HL-60 (cell line): ENCODE results near the gene LRRC8D.

Experiments used
- POLR2AphosphoS5 ChIP-seq: IDR thresholded peaks from 2 replicates; pipeline ENCODE4 v1.6.1; 2012; ENCODE audit warnings: low read depth
- TF ChIP-seq, protein P1 (sequence below): IDR thresholded peaks from one replicate; pipeline ENCODE4 v1.5.1; 2011; ENCODE audit warnings: low read length, control low read depth, inconsistent platforms; ENCODE audit not compliant: insufficient read depth
- TF ChIP-seq, protein P2 (sequence below): IDR thresholded peaks from 2 replicates; pipeline ENCODE4 v1.6.1; 2012; ENCODE audit warnings: low read depth; ENCODE audit not compliant: insufficient replicate concordance

DNA sequence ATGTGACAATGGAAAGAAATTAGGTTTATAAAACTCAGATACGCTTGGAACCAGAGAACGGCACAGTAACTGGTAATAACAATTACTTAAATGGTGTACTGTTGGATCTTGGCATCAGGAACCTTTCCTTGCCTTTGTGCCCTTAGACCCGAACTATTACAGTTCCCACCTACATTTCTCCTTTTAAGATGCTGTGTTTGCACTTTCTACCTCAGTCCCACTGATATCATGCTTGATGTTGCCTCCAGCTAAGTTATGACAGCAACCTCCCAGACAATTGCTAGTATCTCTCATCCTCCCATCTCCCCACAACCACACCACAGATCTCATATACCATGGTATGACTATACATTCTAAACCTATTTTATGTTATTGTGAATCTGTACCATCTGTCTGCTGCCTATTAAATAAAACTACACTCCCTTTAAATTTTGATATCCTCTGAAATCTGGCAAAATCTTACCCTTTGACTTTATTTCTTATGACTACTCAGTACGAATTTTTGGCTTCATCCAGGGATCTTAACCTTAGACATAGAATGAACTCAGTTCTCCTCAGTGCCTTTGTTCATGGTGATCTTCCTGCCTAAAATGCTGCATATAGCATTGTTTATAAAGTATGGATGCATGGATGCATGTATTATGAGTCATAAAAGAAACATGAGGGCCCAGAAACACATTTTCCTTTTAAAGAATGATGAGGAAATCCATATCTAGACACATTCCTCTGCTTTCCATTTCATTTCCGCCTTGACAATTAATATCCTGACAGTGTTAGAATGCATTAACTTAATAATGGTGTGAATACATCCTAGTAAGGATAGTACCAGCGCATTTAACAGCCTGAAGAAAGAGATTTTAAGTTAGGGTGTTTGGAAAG lies 64.1 kb downstream of the LRRC8D start:
- TF ChIP-seq, protein P1, sequence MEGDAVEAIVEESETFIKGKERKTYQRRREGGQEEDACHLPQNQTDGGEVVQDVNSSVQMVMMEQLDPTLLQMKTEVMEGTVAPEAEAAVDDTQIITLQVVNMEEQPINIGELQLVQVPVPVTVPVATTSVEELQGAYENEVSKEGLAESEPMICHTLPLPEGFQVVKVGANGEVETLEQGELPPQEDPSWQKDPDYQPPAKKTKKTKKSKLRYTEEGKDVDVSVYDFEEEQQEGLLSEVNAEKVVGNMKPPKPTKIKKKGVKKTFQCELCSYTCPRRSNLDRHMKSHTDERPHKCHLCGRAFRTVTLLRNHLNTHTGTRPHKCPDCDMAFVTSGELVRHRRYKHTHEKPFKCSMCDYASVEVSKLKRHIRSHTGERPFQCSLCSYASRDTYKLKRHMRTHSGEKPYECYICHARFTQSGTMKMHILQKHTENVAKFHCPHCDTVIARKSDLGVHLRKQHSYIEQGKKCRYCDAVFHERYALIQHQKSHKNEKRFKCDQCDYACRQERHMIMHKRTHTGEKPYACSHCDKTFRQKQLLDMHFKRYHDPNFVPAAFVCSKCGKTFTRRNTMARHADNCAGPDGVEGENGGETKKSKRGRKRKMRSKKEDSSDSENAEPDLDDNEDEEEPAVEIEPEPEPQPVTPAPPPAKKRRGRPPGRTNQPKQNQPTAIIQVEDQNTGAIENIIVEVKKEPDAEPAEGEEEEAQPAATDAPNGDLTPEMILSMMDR, result no peak
- no peak for TF ChIP-seq POLR2AphosphoS5
- TF ChIP-seq, protein P2, sequence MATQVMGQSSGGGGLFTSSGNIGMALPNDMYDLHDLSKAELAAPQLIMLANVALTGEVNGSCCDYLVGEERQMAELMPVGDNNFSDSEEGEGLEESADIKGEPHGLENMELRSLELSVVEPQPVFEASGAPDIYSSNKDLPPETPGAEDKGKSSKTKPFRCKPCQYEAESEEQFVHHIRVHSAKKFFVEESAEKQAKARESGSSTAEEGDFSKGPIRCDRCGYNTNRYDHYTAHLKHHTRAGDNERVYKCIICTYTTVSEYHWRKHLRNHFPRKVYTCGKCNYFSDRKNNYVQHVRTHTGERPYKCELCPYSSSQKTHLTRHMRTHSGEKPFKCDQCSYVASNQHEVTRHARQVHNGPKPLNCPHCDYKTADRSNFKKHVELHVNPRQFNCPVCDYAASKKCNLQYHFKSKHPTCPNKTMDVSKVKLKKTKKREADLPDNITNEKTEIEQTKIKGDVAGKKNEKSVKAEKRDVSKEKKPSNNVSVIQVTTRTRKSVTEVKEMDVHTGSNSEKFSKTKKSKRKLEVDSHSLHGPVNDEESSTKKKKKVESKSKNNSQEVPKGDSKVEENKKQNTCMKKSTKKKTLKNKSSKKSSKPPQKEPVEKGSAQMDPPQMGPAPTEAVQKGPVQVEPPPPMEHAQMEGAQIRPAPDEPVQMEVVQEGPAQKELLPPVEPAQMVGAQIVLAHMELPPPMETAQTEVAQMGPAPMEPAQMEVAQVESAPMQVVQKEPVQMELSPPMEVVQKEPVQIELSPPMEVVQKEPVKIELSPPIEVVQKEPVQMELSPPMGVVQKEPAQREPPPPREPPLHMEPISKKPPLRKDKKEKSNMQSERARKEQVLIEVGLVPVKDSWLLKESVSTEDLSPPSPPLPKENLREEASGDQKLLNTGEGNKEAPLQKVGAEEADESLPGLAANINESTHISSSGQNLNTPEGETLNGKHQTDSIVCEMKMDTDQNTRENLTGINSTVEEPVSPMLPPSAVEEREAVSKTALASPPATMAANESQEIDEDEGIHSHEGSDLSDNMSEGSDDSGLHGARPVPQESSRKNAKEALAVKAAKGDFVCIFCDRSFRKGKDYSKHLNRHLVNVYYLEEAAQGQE, result no peak
